IMR-90 (cell line): ENCODE measurements around the gene ADISSP. TPM values are rescaled to one million over a fixed set of nuclear protein-coding genes. Genes with fewer than 3 reads are reported as not detected.

Experiments
- ATAC-seq: fragments of 200-7000 bp; cut with Tn5 transposase; 2 replicates; pipeline ENCODE4 v1.9.1; 2020; ENCODE audit warnings: low read depth, mild to moderate bottlenecking, moderate library complexity
- BruUV-seq: library from RNA; stranded (reverse); fragments of 400-500 nt; replicated peaks from 2 replicates; lab custom pipeline; 2021; lab: Mats Ljungman, UMichigan
- CTCF ChIA-PET: fragments of 300-600 bp; formaldehyde crosslinking; extraction: SDS; loops from one replicate; lab custom pipeline; 2021; ENCODE audit warnings: antibody characterized with exemption; lab: Yijun Ruan, JAX
- POLR2A ChIA-PET: fragments of 300-600 bp; sonication (Branson Sonifier 250); formaldehyde crosslinking; loops from one replicate; lab custom pipeline; 2022; ENCODE audit warnings: antibody characterized with exemption; ENCODE audit not compliant: unreplicated experiment; lab: Charles Lee
- DNase-seq: peaks from one replicate; pipeline ENCODE4 v3.0.0; 2013
- H2AFZ ChIP-seq: replicated peaks from 2 replicates; pipeline ENCODE3; 2013; ENCODE audit warnings: low read length, mild to moderate bottlenecking; ENCODE audit not compliant: poor library complexity
- H2AK5ac ChIP-seq: 2 replicates; pipeline ENCODE4 v1.6.1; 2013; ENCODE audit warnings: low read depth, low read length, inconsistent platforms
- H2AK9ac ChIP-seq: replicated peaks from 2 replicates; pipeline ENCODE3; 2013; ENCODE audit warnings: mild to moderate bottlenecking, low read depth, low read length, moderate library complexity; ENCODE audit not compliant: poor library complexity
- H2BK120ac ChIP-seq: 2 replicates; pipeline ENCODE4 v1.6.1; 2013; ENCODE audit warnings: low read depth, low read length, inconsistent platforms
- H2BK15ac ChIP-seq: 3 replicates; pipeline ENCODE4 v1.6.1; 2013; ENCODE audit warnings: low read depth, low read length, inconsistent platforms
- H2BK20ac ChIP-seq: 2 replicates; pipeline ENCODE4 v1.6.1; 2013; ENCODE audit warnings: low read depth, mild to moderate bottlenecking, inconsistent platforms, low read length, moderate library complexity
- H2BK5ac ChIP-seq: 2 replicates; pipeline ENCODE4 v1.6.1; 2013; ENCODE audit warnings: mild to moderate bottlenecking, low read depth, low read length, inconsistent platforms; ENCODE audit not compliant: poor library complexity, severe bottlenecking
- H3K14ac ChIP-seq: replicated peaks from 2 replicates; pipeline ENCODE4 v1.6.1; 2013; ENCODE audit warnings: low read depth, low read length, inconsistent platforms
- H3K18ac ChIP-seq: 2 replicates; pipeline ENCODE4 v1.6.1; 2013; ENCODE audit warnings: low read depth, low read length, control low read depth
- H3K23ac ChIP-seq: 2 replicates; pipeline ENCODE4 v1.6.1; 2013; ENCODE audit warnings: low read depth, low read length, inconsistent platforms
- H3K27ac ChIP-seq: 2 replicates; pipeline ENCODE4 v1.5.1; 2013; ENCODE audit warnings: mild to moderate bottlenecking, control low read depth, low read length; ENCODE audit not compliant: insufficient read depth
- H3K27me3 ChIP-seq: 2 replicates; pipeline ENCODE4 v1.6.1; 2013; ENCODE audit warnings: low read length; ENCODE audit not compliant: control insufficient read depth, insufficient read depth
- H3K36me3 ChIP-seq: 2 replicates; pipeline ENCODE4 v1.6.1; 2013; ENCODE audit warnings: low read length, mixed read lengths; ENCODE audit not compliant: control insufficient read depth, insufficient read depth
- H3K4ac ChIP-seq: 2 replicates; pipeline ENCODE4 v1.6.1; 2013; ENCODE audit warnings: low read depth, low read length, inconsistent platforms
- H3K4me1 ChIP-seq: 2 replicates; pipeline ENCODE4 v1.6.1; 2013; ENCODE audit warnings: low read length, mixed read lengths; ENCODE audit not compliant: control insufficient read depth, insufficient read depth
- H3K4me2 ChIP-seq: 2 replicates; pipeline ENCODE4 v1.6.1; 2013; ENCODE audit warnings: low read depth, mild to moderate bottlenecking, control low read depth, low read length, moderate library complexity
- H3K4me3 ChIP-seq: 2 replicates; pipeline ENCODE4 v1.5.1; 2013; ENCODE audit warnings: low read depth, mild to moderate bottlenecking, control low read depth, low read length, moderate library complexity; ENCODE audit not compliant: insufficient read depth
- H3K56ac ChIP-seq: 2 replicates; pipeline ENCODE4 v1.6.1; 2013; ENCODE audit warnings: low read length, inconsistent platforms; ENCODE audit not compliant: insufficient read depth; ENCODE audit errors: extremely low read depth
- H3K79me1 ChIP-seq, 2 experiments: 2 replicates each; pipeline ENCODE4 v1.6.1; 2013; ENCODE audit warnings: low read length in 2 of 2, inconsistent platforms in 1 of 2, low read depth in 1 of 2
- H3K9ac ChIP-seq: 2 replicates; pipeline ENCODE4 v1.6.1; 2013; ENCODE audit warnings: low read depth, low read length, control low read depth
- H3K9me1 ChIP-seq: 2 replicates; pipeline ENCODE4 v1.6.1; 2013; ENCODE audit warnings: low read length, inconsistent platforms; ENCODE audit not compliant: insufficient read depth
- H3K9me3 ChIP-seq: 2 replicates; pipeline ENCODE4 v1.6.1; 2013; ENCODE audit warnings: low read length; ENCODE audit not compliant: control insufficient read depth, insufficient read depth
- H4K20me1 ChIP-seq: 2 replicates; pipeline ENCODE4 v1.6.1; 2013; ENCODE audit warnings: low read length, inconsistent platforms; ENCODE audit not compliant: insufficient read depth
- H4K5ac ChIP-seq: 2 replicates; pipeline ENCODE4 v1.6.1; 2013; ENCODE audit warnings: mild to moderate bottlenecking, low read depth, low read length, control low read depth
- H4K8ac ChIP-seq, 2 experiments: 2 replicates each; pipeline ENCODE4 v1.6.1; 2013; ENCODE audit warnings: low read depth in 2 of 2, low read length in 2 of 2, control low read depth in 1 of 2, inconsistent platforms in 1 of 2
- H4K91ac ChIP-seq: 2 replicates; pipeline ENCODE4 v1.6.1; 2013; ENCODE audit warnings: low read depth, low read length, inconsistent platforms; ENCODE audit not compliant: insufficient read depth
- BHLHE40 ChIP-seq: fragments of 150-350 bp; IDR thresholded peaks from 2 replicates; pipeline ENCODE4 v1.6.1; 2016; ENCODE audit warnings: mild to moderate bottlenecking, low read depth, low read length
- CEBPB ChIP-seq: IDR thresholded peaks from 2 replicates; pipeline ENCODE4 v1.6.1; 2012; ENCODE audit warnings: low read depth, low read length, improper control_type of control experiment
- MAFK ChIP-seq: IDR thresholded peaks from 2 replicates; pipeline ENCODE4 v1.6.1; 2012; ENCODE audit warnings: low read depth, low read length, improper control_type of control experiment
- MAZ ChIP-seq: IDR thresholded peaks from 2 replicates; pipeline ENCODE4 v1.6.1; 2012; ENCODE audit warnings: low read depth, mild to moderate bottlenecking, low read length, improper control_type of control experiment, moderate library complexity, borderline replicate concordance
- MXI1 ChIP-seq: IDR thresholded peaks from 2 replicates; pipeline ENCODE4 v1.6.1; 2012; ENCODE audit warnings: low read depth, mild to moderate bottlenecking, low read length, moderate library complexity, borderline replicate concordance
- NFE2L2 ChIP-seq: fragments of 150-350 bp; IDR thresholded peaks from 2 replicates; pipeline ENCODE4 v1.6.1; 2016; ENCODE audit warnings: low read depth, mild to moderate bottlenecking, low read length
- POLR2A ChIP-seq: IDR thresholded peaks from 2 replicates; pipeline ENCODE4 v1.6.1; 2012; ENCODE audit warnings: mild to moderate bottlenecking, low read depth, low read length
- RCOR1 ChIP-seq: IDR thresholded peaks from 2 replicates; pipeline ENCODE4 v1.6.1; 2012; ENCODE audit warnings: mild to moderate bottlenecking, low read length, improper control_type of control experiment; ENCODE audit not compliant: insufficient replicate concordance
- RFX5 ChIP-seq: IDR thresholded peaks from 2 replicates; pipeline ENCODE4 v1.8.0; 2012; ENCODE audit warnings: low read depth, mild to moderate bottlenecking, low read length, moderate library complexity
- USF2 ChIP-seq: fragments of 150-350 bp; IDR thresholded peaks from 2 replicates; pipeline ENCODE4 v1.6.1; 2017; ENCODE audit warnings: mild to moderate bottlenecking, antibody characterized with exemption, low read length, low read depth
- WGBS, 2 experiments: methylation state at CpG; one replicate each; pipeline versions ENCODE4 v1.1.5 to v1.1.7; 2013; ENCODE audit warnings: missing lambda C conversion rate in 2 of 2; ENCODE audit not compliant: insufficient read length in 1 of 2; ENCODE audit errors: extremely low coverage in 2 of 2; 5-methylcytosine and 5-hydroxymethylcytosine counted together
- dilution Hi-C: fragments of 300-500 bp; cut with HindIII; formaldehyde crosslinking; loops from one replicate; pipeline ENCODE4 v1.14.3; 2018; ENCODE audit warnings: low sequenced_read_pairs; ENCODE audit not compliant: unreplicated experiment
- in situ Hi-C: fragments of 300-500 bp; cut with MboI; formaldehyde crosslinking; loops from 3 replicates; pipeline ENCODE4 v1.14.3; 2019; ENCODE audit warnings: low sequenced_read_pairs, inconsistent platforms, mixed read lengths
- intact Hi-C: fragments of 100-400 bp; cut with micrococcal nuclease; formaldehyde crosslinking; loops from 2 replicates; pipeline ENCODE4 v1.10.0; 2022
- polyA plus RNA-seq, 3 experiments: library from polyadenylated mRNA; depleted of rRNA; stranded (reverse); fragments of >200 nt; gene quantifications; 2 replicates each; pipeline ENCODE4 v1.2.3, GENCODE V29; 2012; ENCODE audit warnings: low replicate concordance in 1 of 3
- total RNA-seq: library from RNA; depleted of rRNA; stranded (reverse); fragments of >200 nt; gene quantifications from 2 replicates; pipeline ENCODE4 v1.2.3, GENCODE V29; 2012
- TF ChIP-seq, protein P1 (sequence below): conservative IDR thresholded peaks from 2 replicates; pipeline ENCODE4 v1.5.1; 2012; ENCODE audit warnings: mild to moderate bottlenecking, low read depth, low read length, improper control_type of control experiment
- TF ChIP-seq, protein P2 (sequence below): fragments of 150-350 bp; IDR thresholded peaks from 2 replicates; pipeline ENCODE4 v1.6.1; 2016; ENCODE audit warnings: low read depth, mild to moderate bottlenecking, low read length, moderate library complexity, borderline replicate concordance

The ADISSP gene
- total and polyA plus RNA-seq, 2 of the 4 experiments (the other 2 are of a cell fraction): 31.9 to 58.2 TPM

DNA sequence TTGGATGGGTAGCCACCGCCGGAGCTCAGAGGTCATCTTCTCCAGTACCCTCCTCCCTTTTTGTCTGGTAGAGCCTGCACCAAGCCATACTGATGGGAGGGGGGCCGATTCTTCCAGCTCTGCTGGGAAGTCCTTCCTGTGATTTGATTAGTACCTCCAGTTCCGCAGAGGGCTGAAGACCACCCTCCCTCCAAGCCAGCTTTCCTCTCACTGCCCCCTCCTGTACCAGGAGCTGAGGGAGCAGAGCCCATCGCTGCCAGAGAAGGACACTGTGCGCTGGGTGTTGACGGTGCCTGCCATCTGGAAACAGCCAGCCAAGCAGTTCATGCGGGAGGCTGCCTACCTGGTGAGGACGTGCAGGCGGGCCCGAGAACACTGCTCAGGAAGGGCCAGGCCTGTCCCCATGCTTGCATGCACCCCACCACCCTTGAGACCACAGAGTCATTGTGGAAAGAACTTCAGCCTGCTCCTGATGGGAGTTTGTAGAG lies 21.8 kb downstream of the ADISSP start:
- no peak overlapping the region for H3K9ac ChIP-seq
- H2BK120ac ChIP-seq: no peak overlapping the region
- H3K14ac ChIP-seq: no peak overlapping the region
- no peak overlapping the region for H4K91ac ChIP-seq
- no peaks in the 10 kb centered on the region for H3K9me3 ChIP-seq
- H3K9me1 ChIP-seq: no peaks in the 10 kb centered on the region
- no peaks in the 10 kb centered on the region for H3K4me1 ChIP-seq
- in situ Hi-C loops (no loop called here), dilution Hi-C loops (no loop called here), intact Hi-C loops (no loop called here)
- H4K8ac ChIP-seq: no peak overlapping the region
- H2BK20ac ChIP-seq: no peak overlapping the region
- no peak overlapping the region for H2AK5ac ChIP-seq
- H3K56ac ChIP-seq: no peak overlapping the region
- peaks cover 12% of the 10 kb centered on the region for H3K27me3 ChIP-seq
- no peak overlapping the region for H3K4ac ChIP-seq
- no peaks in the 10 kb centered on the region for H4K20me1 ChIP-seq
- H2AK9ac ChIP-seq: no peak overlapping the region
- no peak overlapping the region for H3K27ac ChIP-seq
- H3K23ac ChIP-seq: no peak overlapping the region
- TF ChIP-seq MAFK (no peak), RFX5 (no peak), MAZ (no peak), BHLHE40 (no peak), USF2 (no peak), MXI1 (no peak), POLR2A (no peak), CEBPB (no peak), RCOR1 (no peak), NFE2L2 (no peak)
- TF ChIP-seq, protein P1, sequence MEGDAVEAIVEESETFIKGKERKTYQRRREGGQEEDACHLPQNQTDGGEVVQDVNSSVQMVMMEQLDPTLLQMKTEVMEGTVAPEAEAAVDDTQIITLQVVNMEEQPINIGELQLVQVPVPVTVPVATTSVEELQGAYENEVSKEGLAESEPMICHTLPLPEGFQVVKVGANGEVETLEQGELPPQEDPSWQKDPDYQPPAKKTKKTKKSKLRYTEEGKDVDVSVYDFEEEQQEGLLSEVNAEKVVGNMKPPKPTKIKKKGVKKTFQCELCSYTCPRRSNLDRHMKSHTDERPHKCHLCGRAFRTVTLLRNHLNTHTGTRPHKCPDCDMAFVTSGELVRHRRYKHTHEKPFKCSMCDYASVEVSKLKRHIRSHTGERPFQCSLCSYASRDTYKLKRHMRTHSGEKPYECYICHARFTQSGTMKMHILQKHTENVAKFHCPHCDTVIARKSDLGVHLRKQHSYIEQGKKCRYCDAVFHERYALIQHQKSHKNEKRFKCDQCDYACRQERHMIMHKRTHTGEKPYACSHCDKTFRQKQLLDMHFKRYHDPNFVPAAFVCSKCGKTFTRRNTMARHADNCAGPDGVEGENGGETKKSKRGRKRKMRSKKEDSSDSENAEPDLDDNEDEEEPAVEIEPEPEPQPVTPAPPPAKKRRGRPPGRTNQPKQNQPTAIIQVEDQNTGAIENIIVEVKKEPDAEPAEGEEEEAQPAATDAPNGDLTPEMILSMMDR: no peak
- TF ChIP-seq, protein P2, sequence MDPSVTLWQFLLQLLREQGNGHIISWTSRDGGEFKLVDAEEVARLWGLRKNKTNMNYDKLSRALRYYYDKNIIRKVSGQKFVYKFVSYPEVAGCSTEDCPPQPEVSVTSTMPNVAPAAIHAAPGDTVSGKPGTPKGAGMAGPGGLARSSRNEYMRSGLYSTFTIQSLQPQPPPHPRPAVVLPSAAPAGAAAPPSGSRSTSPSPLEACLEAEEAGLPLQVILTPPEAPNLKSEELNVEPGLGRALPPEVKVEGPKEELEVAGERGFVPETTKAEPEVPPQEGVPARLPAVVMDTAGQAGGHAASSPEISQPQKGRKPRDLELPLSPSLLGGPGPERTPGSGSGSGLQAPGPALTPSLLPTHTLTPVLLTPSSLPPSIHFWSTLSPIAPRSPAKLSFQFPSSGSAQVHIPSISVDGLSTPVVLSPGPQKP: no peak
- no peak overlapping the region for H3K4me3 ChIP-seq
- BruUV-seq: no TSS peak
- no peak for DNase-seq
- CTCF ChIA-PET: no interaction called here
- no peak overlapping the region for H2BK15ac ChIP-seq
- H3K18ac ChIP-seq: no peak overlapping the region
- POLR2A ChIA-PET: no interaction called here
- H4K5ac ChIP-seq: no peak overlapping the region
- ATAC-seq: no peak
- H2BK5ac ChIP-seq: no peak overlapping the region
- H3K36me3 ChIP-seq: no peaks in the 10 kb centered on the region
- WGBS, 2 experiments: 95% methylated on average over 4 of the region's 11 CpGs; no CpG with 5 or more reads in 1 of the 2 experiments
- no peak overlapping the region for H2AFZ ChIP-seq
- H3K4me2 ChIP-seq: no peak overlapping the region
- no peaks in the 10 kb centered on the region for H3K79me1 ChIP-seq
